Superior temporal gyrus (tissue), 1 donor: ENCODE results near the gene DRC3.
A peak's percentile ranks its signal among the peaks of the same experiment; 100 is the strongest.
"Not testable (repeated sequence)": the region's sequence is repeated elsewhere in the genome, so short reads cannot be mapped to it uniquely, and the experiment has no call there.

Experiments
- DNase-seq: peaks from one replicate; pipeline ENCODE4 v3.0.0-alpha.2; 2016; ENCODE audit errors: extremely low spot score

The DRC3 gene

DNA sequence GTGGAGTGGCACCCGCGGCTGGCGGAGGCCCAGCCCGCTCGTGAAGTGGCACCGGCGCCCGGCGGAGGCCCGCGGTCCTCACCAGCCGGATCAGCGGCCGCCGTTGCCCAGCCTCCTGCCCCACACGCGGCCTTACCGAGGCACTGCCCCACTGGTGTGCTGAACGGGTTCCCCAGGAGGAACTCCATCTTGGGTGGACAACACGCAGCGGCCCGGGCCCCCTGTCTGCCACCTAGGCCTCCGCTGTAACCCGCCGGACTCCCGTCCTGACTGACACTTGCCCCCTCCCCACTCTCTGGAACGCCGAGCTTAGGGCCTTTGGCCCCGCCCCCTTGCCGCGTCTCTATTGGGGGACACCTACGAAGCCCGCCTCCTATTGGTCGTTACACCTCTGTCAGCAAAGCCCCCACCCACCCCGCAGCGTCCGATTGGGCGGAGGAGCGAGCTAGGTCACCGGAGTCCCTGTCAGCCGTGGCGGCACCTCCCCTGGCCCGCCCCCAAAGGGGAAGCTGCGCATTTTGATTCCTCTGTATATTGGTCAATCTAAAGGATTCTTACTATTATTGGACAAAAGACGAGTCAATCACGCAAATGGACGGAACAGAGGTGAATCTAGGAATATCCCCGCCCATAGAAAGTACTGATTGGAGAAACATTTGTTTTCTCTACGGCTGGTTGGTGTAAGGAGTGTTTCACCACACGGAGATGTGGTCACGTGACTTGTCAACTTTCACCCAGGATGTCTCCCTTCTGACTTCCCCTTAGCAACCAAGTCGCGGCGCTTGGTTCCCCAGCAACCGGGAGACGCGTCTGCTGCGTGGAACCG, at the start of gene DRC3, which contains the start of gene TOM1L2:
Gene DRC3, plus strand, starts transcription at position 737 of the 826 bp plus-strand sequence. CDS start 4,737 bp downstream, outside the sequence.
Gene TOM1L2, minus strand, starts transcription at position 275 of the 826 bp plus-strand sequence. Its CDS starts 87 bp downstream, at position 188.
- peak; percentile 100 for DNase-seq

- no peak for DNase-seq
Observed at GRCh38 chr17:17924131-17924856, 48.4 kb upstream of the DRC3 start.

DNA sequence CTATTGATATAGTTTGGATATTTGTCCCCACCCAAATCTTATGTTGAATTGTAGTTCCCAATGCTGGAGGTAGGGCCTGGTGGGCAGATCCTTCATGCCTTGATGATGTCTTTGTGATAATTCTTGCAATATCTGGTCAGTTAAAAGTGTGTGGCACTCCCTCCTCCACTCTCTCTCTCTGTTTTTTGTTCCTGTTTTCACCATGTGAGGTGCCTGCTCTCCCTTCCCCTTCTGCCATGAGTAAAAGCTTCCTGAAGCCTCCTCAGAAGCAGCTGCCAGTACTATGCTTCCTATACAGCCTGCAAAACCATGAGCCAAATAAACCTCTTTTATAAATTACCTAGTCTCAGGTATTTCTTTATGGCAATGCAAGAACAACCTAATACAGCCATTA, 47.8 kb upstream of the DRC3 start:
- no peak for DNase-seq

DNA sequence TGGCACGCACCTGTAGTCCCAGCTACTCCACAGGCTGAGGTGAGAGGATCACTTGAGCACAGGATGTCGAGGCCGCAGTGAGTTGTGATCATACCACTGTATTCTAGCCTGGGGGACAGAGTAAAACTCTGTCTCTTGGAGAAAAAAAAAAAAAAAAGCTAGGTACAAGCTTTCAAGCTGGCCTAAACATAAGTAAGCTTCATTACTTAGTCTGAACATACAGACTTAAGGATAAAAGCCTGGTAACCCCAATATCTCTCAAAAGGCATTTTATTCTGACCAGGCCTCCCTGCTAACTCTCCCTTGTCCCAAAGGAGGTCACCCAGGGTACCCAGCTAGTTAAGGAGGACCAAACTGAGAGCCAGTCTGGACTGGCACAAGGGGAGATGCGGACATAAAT, 46.6 kb upstream of the DRC3 start:
- DNase-seq: no peak

DNA sequence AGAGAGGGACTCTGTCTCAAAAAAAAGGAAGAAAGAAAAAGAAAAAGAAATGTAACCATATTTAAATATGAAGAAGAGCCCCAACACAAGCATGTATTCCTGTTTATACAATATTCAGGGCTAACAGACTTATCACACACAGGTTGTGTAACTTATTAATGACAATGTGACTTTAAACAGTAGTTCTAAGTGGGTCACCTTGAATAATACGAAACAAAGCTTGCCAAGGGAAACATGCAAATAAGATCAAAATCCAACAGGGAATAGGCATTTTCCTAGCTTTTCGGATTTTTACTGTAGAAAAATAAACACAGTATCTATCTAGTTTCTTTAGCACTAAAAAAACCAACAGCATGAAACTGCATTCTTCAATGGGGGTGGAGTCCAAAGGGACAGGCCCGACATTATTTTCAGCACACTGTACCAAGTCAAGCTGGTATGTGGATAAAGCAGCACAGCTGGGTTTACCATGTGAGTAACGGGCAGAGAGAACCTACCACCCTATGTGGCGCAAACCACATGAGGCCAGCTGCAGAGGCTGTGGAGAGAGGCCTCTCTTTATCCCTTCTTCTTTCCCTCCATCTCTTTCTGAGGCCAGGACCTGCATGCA, 45.7 kb upstream of the DRC3 start:
- peak; percentile 72 for DNase-seq

DNA sequence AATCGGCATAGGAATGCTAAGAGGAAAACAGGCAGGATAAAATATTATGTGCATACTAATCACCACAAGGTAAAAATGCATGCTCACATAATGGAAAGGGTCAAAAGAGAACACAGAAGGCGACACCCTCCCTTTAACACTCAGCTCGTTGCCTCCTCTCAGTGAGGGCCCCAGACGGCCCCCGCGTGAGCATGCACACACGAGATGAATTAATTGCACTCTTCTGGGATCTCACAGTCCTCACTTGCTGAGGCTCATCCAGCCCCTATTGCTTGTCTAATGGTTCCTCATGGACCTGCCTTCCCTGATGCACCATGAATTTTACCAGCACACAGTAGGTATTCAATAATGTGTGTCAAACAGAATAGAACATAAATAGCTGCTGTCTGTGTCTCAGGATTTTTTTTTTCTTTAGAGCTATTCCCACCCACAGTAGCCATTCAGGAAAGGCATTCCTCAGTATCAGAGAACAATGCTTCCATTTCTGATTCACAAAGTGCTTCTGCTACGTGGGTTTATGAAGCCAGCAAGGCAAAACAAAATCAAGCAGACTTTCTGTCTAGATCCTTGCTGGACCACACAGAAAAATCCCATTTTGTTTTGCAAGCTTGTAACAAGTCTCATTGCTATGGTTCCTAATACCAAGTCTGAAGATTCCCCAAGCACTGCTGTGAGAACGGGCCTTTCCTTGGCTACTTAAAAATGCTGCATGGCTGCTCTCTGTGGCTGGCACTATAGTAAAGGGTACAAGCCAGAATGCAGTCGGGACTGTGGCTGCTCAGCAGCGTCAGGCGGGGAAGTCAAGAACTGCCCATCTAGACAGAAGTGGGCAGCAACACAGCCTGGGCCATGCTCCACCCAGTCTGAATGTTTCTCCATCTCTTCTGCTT, 44.0 kb upstream of the DRC3 start:
- peak; percentile 76 for DNase-seq

DNA sequence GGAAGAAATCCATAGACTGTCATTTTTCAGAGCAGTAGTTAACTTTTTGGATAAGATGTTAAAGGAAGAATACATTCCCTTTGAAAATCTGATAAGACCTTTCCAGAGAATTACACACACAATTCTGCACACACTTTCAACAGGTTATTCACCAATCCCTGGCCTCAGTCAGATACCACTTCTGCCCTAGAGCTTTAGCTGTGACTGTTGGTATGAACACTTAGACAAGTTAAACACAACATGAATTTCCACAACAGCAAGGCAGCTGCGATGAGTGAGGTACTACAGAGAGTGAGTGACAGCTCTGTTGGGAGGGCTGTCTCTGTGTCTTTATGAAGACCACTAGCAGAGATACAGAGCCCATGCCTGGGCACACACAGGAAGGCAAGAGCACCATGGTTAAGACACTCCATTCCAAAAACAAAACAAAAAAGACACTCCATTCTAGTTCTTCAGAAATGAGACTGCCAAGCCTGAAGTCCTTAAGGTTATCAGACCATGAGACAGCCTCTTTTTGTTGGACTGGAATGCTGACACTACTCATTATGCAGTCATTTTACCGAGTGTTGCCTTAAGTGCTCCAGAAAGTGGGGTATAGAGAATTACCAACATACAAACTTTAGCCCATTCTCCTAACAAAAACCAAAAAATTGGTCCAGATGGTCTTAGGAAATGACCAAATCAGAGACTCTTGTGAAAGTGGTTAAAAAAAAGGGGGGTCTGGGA, 42.8 kb upstream of the DRC3 start:
- DNase-seq: peak; percentile 26

DNA sequence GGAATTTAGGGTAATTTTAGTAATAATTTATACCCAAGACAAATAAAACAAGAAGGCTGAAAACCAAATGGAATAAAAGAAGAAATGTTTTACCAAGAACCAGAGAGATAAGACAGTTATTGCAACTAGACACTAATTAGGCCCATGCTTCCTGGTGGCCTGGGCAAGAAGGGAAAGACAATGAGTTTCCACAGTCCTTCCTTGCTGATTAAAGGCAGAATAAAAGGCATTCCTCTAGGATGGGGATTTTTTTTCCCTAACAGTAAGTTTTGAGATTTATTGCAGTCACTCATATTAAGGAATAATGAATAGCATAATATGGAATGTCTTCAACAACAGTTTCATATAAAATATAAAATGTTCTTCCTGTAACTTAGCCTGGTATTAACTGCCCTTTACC, 42.0 kb upstream of the DRC3 start:
- no peak for DNase-seq

- no peak for DNase-seq
Observed at GRCh38 chr17:17931159-17931558, 41.5 kb upstream of the DRC3 start.

- DNase-seq: no peak
Observed at GRCh38 chr17:17933775-17934174, 38.9 kb upstream of the DRC3 start.

DNA sequence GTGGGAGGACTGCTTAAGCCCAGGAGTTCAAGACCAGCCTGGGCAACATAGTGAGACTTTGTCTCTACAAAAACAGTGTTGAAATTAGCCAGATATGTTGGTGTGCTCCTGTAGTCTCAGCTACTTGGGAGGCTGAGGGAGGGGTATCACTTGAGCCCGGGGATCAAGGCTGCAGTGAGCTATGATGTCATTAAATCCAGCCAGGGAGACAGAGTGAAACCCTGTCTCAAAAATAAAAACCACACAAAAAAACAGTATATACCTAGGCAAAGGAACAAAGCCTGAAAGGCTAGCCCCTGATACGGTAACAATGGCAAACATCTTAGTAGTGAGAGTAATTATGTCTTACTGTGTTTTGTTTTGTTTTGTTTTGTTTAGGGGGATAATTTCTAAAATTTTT, 38.4 kb upstream of the DRC3 start:
- DNase-seq: no peak

GRCh38 chr17:17934806-17935205, 37.9 kb upstream of the DRC3 start:
- DNase-seq: peak; percentile 26

DNA sequence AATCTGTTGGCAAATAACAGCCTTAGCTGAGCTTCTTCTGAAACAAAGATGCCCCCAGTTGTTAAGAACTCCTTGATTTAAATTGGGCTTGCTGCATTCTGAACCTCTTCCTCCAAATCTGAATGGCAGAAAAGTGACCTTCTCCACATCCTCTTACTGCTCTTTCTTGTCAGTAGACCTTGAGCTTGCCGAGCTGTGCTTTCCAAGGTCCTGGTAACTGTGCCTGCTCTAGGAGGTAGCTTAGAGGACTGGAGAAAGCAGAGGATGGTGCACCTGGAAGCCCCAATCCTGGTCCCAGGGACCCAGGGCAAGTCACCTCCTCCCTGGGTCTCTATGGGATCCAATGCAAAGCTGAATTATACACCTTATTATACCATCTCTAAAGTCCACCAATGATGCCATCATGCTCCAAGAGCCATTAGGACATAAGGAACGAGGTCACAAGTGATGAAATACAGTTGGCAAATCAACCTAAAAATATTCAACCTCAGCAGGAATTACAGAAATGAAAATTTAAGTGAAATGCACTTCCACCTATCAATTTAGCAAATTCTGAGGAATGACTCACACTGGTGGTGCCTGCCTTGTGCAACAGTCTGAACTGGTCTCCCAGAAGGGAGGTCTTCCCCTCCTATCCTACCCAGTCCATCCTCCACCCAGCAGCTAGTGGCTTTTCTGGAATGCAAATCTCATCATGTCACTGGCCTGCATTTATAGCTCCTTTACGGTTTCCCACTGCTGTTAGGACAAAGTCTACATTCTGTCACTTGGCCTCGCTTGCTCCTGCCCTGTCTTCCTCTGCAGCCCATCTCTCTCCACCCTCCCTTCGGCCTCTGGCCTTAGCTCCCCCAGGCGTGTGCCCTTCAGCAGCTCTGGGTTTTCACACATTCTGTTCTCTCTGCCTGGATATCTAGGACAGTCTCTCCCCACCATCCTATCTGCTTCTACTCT, 37.1 kb upstream of the DRC3 start:
- no peak for DNase-seq

DNA sequence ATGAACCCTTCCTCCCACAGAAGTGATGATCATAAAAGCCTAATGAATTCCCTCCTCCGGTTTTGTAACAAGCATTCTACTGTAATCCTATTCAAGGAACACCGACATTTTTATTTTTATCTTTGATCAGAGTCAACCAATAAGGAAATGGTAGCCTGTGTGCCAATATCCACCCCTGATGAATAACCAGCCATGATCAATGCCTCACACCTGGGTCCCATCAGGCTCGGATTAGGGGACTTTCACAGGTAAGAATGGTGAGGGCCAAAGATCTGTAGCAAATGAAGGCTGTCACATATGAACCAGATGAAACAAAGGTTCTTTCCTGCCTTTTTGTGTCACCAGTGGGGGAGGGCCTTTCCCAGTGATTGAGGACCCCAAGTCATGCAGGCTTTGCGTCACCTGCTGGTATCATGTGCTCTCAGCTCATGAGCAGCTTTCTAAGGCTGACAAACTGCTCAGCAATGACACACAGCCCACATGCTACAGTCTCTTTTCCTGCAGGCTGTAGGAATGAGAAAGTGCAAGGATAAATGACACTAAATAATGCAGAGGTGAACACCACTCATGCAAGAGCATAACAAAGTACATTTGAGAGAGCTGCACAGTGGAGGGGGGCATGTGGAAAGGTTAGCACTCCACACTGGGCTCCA, 35.3 kb upstream of the DRC3 start:
- no peak for DNase-seq

DNA sequence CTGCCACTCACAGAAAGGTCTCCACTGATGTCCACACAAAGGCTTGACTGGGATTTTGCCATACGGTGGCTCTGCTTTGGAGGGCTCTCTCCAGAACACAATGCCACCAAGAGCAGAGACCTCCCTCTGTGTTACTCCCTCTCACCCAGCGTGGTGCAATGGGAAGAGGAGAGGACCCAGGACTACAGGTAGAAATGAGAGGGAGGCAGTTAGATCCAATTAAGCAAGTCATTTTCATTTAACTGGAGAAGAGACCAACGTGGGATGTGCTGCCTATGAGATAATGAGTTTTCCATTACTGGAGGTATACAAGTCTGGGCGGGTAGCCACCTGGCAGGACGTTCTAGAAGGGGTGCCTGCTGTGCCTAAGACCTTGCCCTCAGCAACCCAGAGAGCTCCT, 34.7 kb upstream of the DRC3 start:
- no peak for DNase-seq

DNA sequence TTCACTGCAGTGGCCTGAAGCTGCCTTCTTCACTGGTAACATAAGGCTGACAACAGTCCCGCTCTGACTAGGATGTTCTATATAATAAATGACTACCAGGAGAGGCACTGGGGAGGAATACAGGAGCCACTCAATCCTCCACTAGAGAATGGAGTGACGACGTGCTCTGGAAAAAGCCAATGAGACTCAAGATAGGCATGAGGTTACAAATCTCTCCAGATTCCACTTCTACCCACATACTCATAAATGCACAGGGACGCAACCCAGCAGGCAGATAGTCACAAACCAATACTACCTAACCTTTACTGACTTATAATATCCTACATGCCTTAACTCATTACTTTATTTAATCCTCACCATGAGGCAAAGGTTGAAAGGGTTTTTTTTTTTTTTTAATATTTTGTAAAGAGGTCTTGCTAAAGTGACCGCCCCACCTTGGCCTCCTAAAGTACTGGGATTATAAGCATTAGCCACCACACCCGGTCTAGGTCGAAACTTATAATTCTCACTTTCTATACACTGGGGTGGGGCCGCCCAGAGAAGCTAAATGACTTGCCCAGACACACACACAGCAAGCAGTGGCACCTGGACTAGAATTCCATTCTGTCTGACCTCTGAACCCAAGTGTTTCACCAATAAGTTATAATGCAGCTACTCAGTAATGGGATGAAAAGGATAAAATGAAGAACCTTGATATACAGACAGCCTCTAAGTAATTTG, 34.1 kb upstream of the DRC3 start:
- DNase-seq: no peak

GRCh38 chr17:17939941-17940340, 32.7 kb upstream of the DRC3 start:
- DNase-seq: not testable (repeated sequence)

GRCh38 chr17:17940441-17940911, 32.2 kb upstream of the DRC3 start:
- no peak for DNase-seq
